HL-60 (cell line): ENCODE measurements around the gene HTRA1.

Source experiments
- DNase-seq, 2 experiments: peaks; one replicate each; pipeline ENCODE4 v3.0.0-alpha.2; 2010 to 2020; ENCODE audit warnings: low read depth in 1 of 2, low spot score in 1 of 2
- H3K27ac ChIP-seq: fragments of 250-450 bp; sonication (Bioruptor Pico); replicated peaks from 2 replicates; pipeline ENCODE4 v1.5.1; 2020; ENCODE audit warnings: mild to moderate bottlenecking, moderate library complexity
- H3K27me3 ChIP-seq: fragments of 250-450 bp; sonication (Bioruptor Pico); 2 replicates; pipeline ENCODE4 v1.5.1; 2021; ENCODE audit warnings: mild to moderate bottlenecking, moderate library complexity; ENCODE audit not compliant: insufficient read depth, poor library complexity, severe bottlenecking
- H3K4me3 ChIP-seq: replicated peaks from 2 replicates; pipeline ENCODE4 v1.5.1; 2011; ENCODE audit warnings: mild to moderate bottlenecking, control low read depth, low read length; ENCODE audit not compliant: insufficient read depth
- GABPA ChIP-seq: IDR thresholded peaks from 2 replicates; pipeline ENCODE4 v1.6.1; 2012; ENCODE audit warnings: low read depth
- POLR2AphosphoS5 ChIP-seq: IDR thresholded peaks from 2 replicates; pipeline ENCODE4 v1.6.1; 2012; ENCODE audit warnings: low read depth
- REST ChIP-seq: IDR thresholded peaks from 2 replicates; pipeline ENCODE4 v1.6.1; 2012; ENCODE audit warnings: low read depth; ENCODE audit not compliant: insufficient replicate concordance
- SPI1 ChIP-seq: IDR thresholded peaks from 2 replicates; pipeline ENCODE4 v1.6.1; 2012; ENCODE audit warnings: low read depth, mild to moderate bottlenecking, borderline replicate concordance
- TF ChIP-seq, protein P1 (sequence below): IDR thresholded peaks from one replicate; pipeline ENCODE4 v1.5.1; 2011; ENCODE audit warnings: low read length, control low read depth, inconsistent platforms; ENCODE audit not compliant: insufficient read depth

HTRA1 gene

DNA sequence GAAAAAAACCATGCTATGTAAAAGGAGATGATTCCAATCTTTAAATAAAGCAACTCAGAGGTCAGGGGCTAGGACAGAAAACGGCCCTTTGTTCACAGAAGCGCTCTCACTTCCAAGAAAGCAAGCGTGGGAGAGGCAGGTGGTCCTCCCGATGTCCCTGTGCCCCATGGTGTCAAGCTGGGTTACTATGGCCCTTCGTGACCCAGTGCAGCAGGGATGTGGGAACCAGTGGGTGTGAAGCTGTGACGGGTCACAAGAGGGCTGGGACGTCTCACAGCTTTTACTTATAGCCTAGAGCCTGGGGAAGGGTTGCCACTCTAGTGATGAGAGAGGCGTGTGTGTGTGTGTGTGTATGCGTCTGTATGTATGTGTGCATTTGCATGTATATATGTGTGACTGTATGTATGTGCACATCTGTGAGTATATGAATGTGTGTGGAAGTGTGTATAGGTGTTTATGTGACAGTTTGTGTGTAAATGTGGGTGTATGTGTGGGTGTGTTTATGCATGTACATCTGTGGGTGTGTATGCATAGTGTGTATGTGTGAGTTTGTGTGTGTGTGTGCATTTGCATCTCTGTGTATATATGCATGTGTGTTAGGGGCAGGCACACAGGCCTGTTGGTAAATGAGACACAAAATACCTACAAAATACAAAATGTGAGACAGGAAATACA is 25.2 kb downstream of the HTRA1 start:
- Histone ChIP-seq H3K27ac (no peak overlapping the region), H3K27me3 (no peaks in the 10 kb centered on the region), H3K4me3 (no peak overlapping the region)
- TF ChIP-seq, protein P1, sequence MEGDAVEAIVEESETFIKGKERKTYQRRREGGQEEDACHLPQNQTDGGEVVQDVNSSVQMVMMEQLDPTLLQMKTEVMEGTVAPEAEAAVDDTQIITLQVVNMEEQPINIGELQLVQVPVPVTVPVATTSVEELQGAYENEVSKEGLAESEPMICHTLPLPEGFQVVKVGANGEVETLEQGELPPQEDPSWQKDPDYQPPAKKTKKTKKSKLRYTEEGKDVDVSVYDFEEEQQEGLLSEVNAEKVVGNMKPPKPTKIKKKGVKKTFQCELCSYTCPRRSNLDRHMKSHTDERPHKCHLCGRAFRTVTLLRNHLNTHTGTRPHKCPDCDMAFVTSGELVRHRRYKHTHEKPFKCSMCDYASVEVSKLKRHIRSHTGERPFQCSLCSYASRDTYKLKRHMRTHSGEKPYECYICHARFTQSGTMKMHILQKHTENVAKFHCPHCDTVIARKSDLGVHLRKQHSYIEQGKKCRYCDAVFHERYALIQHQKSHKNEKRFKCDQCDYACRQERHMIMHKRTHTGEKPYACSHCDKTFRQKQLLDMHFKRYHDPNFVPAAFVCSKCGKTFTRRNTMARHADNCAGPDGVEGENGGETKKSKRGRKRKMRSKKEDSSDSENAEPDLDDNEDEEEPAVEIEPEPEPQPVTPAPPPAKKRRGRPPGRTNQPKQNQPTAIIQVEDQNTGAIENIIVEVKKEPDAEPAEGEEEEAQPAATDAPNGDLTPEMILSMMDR: no peak
- TF ChIP-seq GABPA: no peak
- no peak for TF ChIP-seq REST
- TF ChIP-seq SPI1: no peak
- no peak for TF ChIP-seq POLR2AphosphoS5
- no peak for DNase-seq

DNA sequence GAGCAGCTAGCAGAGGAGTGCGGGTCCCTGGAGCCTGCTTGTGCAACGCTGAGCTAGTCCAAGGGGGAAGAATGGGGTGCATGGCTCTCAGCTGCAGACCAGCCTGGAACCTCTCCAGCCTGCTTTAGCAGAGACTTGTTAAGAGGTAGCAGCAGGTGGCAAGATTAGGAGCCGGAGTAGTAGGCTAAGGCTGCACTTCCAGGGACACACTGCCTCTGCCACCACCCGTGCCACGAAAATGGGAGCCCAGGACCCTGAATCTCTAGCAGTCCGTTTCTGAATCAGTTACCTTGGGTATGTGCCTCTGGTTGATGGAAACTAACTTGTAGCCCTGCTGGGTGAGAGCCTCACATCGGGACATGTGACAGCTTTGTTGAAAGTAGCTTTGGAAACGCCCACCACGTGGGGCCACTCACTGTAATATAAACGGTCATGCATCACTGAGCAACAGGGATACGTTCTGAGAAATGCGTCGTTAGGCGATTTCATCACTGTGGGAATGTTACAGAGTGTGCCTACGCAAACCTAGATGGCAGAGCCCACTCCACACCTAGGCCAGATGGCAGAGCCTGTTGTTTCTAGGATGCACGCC is 25.9 kb downstream of the HTRA1 start:
- no peak for DNase-seq
- no peak for TF ChIP-seq REST
- TF ChIP-seq POLR2AphosphoS5: no peak
- no peak for TF ChIP-seq GABPA
- Histone ChIP-seq H3K27me3 (no peaks in the 10 kb centered on the region), H3K4me3 (no peak overlapping the region), H3K27ac (no peak overlapping the region)

DNA sequence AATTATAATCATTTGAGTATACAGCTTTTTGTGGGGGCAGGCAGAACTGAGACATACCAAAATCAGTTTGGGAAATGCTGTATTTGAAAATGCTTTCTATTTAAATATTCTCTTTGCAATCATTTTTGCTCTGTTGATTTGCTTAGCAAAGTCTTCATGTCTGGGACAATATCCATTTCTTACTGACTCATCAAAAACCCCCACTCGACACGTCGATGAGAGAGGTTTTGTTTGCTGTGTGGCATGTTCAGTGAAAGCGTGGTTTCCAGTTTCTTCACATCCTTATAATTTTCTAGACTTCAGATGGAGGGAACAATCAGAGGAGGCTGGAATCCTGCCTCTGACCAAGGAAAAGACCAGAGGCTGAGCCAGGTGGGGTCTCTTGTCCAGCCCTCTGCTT is 28.9 kb downstream of the HTRA1 start:
- Histone ChIP-seq H3K27ac (no peak overlapping the region), H3K27me3 (no peaks in the 10 kb centered on the region), H3K4me3 (no peak overlapping the region)
- DNase-seq: no peak
- TF ChIP-seq POLR2AphosphoS5 (no peak), GABPA (no peak), REST (no peak), SPI1 (no peak)
- TF ChIP-seq, protein P1: no peak
